Measurements from ENCODE around the gene BPNT1.
"Not testable (repeated sequence)": the region's sequence is repeated elsewhere in the genome, so short reads cannot be mapped to it uniquely, and the experiment has no call there.

BPNT1 gene, protein sequence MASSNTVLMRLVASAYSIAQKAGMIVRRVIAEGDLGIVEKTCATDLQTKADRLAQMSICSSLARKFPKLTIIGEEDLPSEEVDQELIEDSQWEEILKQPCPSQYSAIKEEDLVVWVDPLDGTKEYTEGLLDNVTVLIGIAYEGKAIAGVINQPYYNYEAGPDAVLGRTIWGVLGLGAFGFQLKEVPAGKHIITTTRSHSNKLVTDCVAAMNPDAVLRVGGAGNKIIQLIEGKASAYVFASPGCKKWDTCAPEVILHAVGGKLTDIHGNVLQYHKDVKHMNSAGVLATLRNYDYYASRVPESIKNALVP

DNA sequence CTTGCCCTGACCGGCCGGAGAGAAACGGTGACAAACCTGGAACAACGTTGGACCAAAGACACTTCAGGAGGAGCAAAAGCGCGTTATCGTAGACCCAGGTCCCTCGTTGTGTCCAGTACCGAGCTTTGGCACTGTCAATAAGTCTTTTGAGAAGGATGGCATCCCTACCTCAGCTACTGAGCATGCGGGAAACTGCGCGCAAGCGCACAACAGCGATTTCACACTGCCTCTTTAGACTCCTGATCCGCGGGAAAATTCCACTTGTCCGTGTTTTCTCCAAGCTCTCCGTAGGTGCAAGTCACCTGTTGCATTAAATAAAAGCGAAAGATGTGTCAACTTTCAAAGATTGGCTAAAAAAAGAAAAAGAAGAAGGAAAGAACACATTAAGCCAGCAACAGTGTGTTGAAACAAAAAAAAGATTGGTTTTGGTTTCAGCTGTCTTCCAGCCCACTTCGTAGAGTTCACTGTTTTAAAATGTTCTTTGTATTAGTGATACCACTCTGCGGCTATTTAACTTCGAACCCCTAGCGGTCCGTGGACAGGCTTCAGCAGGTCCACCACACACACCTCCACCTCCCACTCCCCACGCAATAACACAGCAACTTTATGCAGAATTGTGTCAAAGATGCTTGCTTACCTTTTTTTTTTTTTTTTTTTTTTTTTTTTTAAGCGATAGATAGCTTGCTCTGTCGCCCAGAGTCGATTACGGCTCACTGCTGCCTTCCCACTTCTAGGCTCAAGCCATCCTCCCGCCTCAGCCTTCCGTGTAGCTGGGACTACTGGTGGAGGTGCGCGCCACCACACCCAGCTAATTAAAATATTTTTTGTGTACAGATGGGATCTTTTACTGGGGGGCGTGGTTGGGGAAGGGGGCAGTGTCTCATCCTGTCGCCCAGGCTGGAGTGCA lies at the start of gene BPNT1:
BPNT1 (minus strand) TSS at position 139 of the 907 bp plus-strand sequence. CDS start 9,942 bp downstream, outside the sequence.
- DNase-seq = peak; percentile 96

DNA sequence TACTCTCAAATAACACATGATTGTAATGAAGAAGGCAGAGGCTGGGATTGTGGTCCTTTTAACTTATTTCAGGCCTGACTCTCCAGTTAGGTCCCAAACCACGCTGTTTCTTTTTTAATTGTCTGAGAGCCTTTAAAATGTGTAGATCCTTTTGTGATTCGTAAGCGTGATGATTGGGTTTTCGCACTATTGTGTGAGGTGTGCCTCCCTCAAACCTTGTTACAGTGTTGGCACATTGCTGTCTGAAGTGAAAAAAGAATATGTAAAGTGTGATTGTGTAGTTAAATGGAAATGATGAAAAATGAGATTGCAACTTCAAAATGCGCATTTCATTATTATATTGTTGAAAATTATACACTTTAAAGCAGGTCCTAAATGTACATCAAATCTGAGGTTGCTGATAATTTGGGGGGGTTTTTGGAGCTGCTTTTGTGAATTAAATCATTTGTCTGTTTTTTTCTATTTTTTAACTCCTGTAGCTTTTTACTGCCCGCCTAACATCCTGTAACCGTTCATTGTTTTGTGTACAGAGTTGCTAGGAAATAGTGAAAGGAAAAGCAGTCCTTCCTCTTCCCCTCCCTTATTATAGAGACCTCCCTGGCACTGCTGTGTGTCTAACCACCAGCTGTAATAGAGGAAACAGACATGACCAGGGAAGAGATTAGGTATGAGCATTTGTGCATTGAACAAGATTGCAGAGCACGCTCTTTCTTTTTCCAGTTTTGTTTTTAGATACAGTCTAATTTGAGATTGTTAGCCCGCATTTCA lies 47.6 kb upstream of the BPNT1 start:
- no peak for DNase-seq

DNA sequence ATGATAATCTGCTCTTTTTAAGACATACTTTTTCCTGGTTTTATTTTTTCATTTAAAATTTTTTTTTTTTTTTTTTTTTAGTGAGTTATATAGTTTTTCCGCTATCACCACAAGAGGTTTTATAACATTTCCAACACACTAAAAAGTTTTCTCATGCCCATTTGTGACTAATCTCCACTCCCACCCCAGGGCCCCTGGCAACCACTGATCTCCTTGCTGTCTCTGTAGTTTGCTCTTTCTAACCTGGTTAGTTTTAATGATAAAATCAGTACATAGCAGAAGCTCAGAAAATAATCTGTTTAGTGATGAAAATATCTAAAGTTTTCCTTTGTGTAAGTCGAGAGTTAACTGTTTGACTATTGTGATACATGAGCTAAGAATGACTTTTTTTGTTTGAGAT lies 46.2 kb upstream of the BPNT1 start:
- no peak for DNase-seq

DNA sequence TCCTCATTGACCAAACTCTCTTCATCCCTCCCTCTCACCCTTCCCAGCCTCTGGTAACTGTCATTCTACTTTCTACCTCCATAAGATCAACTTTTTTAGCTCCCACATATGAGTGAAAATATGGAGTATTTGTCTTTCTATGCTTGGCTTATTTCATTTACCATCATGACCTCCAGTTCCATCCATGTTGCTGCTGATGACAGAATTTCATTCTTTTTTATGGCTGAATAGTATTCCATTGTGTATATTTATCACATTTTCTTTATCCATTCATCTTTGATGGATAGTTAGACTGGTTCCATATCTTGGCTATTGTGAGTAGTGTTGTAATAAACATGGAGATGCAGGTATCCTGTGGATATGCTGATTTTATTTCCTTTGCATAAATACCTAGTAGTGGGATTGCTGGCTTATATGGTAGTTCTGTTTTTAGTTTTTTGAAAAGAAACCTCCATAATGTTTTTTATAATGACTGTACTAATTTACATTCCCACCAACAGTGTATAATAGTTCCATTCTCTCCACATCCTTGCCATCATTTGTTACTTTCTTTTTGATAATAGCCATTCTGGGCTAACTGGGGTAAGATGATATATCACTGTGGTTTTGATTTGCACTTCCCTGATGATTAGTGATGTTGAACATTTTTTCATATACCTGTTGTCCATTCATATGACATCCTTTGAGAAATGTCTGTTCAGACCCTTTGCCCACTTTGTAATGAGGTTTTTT lies 40.1 kb upstream of the BPNT1 start:
- no peak for DNase-seq

DNA sequence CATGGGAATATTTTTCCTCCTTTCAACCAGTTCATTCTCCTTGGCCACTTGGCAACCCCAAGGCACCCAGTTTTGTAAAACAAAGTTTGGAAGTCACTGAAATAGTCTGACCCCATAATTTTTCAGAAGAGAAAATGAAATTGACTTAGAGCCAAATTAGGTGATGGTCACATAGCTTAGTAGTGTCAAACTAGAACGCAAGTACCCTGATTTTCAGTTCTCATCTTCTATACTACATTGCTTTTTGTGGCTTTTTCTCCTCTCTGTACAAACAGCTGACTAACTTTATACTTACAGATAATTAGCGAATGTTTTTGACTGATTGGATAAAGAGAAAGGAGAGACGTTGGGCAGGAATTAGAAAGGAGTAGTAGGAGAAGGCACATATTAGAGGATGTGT lies 37.5 kb upstream of the BPNT1 start:
- no peak for DNase-seq

DNA sequence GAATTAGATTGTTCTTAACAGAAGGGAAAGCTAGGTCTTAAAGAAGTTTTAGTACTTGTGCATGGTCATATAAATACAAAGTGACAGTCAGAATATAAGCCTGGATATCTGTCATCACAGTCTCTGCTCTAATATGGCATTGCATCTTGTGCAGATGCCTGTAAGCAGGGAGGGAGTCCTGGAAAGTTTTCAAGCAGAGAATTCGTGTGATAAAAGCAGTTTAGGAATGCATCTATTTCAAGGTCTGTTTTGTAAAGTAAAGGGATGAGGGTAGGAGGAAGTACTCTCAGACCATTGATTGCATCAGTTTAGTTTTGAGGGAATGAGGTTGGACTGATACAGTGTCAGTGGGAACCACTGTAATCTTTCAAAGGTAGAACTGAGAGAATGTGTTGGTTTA lies 35.0 kb upstream of the BPNT1 start:
- DNase-seq = no peak

DNA sequence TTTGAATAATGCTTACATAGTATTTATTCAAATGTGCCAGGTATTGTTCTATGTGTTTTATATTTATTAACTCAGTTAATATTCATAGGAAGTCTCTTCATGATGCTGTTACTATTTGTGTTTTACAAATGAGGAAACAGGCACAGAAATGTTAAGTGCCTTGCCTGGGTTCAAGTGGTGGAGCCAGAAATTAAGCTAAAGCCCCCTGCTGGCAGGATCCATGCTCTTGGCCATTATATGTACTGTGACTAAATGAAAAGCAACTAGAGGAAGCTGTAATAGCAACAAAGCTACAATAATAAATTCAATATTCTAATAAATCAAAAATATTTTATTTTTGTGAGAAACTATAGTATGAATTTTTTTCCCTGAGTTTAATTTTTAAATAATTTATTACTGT lies 34.3 kb upstream of the BPNT1 start:
- DNase-seq = no peak

DNA sequence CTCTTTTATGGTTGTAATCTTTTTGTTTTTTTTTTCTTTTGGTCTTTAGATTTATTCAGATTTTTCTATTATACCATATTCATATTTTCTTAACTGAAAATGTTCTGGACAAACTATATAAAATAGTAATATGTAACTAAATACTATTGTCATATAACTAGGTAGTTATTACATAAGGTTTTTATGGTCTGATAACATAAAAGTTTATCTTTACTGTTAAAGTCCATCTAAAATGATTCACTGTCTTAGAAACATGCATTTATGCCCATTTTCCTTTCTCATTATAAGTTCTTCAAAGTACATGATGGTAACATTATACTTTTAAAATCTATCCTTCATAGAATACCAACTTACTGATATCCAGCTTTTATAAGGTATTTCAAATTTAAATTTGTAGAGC lies 33.5 kb upstream of the BPNT1 start:
- no peak for DNase-seq

DNA sequence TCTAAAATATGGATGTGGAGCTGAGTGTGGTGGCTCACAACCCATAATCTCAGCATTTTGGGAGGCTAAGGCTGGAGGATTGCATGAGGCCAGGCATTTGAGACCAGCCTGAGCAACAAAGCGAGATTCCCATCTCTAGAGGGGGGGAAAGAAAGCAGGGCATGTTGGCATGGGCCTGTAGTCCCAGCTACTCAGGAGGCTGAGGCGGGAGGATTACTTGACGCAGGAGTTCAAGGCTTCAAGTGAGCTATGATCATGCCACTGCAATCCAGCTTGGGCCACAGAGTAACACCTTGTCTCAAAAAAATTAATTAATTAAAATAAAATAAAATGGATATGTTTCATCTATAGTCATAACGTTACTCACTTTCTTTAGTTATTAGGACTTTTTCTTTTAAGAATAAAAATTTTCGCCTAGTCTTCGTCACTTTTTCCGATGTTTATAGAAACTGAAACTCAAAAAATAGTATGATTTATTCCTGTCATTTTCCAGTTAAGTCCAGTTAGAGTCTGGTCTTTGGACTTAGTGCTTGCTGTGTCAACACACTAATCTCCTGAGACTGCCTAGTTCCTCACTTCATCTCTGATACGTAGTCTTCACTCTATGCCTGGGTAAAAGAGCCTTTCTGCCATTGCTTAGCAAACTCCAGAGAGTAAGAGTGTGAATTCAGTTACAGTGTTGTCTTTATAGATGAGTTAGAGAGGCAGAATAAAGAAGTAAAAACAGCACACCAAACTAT lies 32.4 kb upstream of the BPNT1 start:
- no peak for DNase-seq

DNA sequence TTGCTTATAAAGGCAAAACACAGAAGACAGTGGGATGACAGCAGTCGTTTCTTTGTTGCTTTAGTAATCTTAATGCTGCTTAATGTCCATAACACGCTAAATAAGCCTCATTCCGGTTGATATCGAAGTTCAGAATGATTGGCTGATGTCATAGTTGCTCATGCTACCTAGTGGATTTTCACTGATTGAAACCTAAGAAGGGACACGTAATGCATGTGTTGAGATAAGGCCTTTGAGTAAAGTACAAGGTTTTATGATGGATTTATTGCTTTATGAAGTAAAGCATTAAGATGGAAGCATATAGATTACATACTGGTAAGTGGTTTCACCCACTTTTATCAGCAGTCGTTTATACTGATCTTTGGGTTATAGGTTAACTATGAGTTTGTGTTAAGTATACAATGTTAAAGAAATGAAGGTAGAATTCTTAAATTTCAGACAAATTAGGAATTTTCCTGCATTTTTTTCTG lies 29.5 kb upstream of the BPNT1 start:
- DNase-seq = no peak

DNA sequence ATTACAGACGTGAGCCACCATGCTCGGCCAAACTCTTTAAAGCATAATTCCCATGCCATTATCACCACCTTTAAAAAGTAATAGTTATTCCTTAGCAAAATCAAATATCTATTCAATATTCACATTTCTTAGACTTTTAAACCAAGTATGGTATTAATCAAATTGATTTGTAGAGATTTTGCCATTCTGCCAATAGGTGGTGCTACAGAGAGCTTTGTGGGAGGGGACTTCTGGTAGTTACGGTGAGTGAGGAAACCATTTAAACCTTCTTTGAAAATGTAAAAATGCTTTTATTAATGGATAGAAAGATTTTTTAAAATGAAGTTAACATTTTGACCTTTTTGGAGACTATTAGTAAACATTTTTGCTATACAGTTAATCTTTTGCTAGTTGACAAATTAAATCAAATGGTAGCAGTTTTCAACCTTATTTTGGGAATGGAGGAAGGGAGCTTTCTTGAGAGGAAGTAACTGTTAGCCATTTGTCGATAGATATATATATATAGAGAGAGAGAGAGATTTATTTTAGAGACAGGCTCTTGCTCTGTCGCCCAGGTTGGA lies 23.6 kb upstream of the BPNT1 start:
- DNase-seq = no peak

DNA sequence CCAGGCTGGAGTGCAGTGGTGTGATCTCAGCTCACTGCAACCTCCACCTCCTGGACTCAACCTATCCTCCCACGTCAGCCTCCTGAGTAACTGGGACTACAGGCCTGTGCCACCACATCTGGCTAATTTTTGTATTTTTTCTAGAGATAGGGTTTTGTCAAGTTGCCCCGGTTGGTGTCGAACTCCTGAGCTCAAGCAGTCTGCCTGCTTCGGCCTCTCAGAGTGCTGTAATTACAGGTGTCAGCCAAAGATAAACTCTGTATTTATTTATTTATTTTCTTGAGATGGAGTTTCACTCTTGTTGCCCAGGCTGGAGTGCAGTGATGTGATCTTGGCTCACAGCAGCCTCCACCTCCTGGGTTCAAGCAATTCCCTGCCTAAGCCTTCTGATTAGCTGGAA lies 23.0 kb upstream of the BPNT1 start:
- not testable (repeated sequence) for DNase-seq

DNA sequence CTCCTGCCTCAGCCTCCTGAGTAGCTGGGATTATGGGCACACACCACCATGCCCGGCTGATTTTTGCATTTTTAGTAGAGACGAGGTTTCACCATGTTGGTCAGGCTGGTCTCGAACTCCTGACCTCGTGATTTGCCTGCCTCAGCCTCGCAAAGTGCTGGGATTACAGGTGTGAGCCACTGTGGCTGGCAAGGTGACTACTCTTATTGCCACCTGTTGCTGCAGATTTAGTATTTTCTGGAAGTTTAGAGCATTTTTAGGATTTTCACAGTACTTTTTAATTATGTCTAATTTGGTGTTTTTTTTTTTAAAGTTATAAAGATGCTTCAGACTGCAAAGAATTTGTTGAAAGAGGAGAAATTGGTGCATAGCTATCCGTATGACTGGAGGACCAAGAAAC lies 20.9 kb upstream of the BPNT1 start:
- DNase-seq = not testable (repeated sequence)

DNA sequence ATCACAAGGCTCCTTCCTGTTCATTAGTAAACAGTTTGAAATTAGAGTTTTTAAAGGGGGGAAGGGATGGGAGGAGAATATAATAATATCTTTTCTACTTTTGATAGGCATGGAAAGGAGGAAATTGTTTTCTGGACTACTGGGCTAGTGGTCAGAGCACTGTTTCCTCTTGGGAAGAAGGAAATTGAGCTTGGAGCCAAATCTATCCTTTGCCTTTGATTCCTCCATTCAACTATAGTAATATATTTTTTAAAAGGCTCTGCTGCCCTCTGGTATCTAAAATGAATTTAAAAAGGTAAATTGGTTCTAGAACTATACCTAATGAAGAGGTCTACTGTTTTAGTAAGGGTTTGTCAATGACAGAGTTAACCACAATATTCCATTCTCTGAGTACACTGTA lies 10.2 kb upstream of the BPNT1 start:
- DNase-seq = no peak

DNA sequence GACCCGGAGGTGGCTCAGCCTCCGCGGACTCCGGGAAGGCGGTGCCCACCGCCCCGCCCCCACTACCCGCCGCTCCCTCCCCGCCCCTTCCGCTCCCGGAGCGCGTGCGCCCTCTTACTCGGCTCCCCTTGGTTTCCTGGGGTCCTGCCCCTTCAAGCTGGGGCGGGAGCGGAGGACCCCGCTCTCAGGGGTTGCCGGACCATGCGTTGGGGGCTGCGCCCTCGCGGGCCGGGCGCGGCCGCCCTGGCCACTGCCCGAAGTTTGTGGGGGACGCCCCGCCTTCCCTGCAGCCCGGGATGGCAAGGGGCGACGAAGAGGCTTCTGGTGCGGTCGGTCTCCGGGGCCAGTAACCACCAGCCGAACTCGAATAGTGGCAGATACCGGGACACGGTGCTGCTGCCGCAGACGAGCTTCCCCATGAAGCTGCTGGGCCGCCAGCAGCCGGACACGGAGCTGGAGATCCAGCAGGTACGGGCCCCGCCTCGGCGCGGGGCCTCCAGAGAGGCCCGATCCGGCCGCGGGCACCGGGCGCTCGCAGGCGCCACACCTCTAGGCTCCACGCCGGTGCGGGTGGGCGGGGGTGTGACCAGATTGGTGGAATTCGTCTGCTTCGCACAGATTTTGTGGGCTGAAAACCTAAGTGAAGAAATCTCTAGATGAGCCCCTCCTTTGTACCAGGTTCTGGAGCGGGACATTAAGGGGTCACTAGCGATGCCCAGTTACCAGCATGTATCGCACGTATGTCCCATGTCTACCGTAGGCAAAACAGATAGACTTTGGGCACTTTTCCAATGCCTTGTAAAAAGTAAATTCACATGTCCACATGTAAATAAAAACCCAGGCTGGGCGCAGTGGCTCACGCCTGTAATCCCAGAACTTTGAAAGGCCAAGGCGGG lies 4.7 kb upstream of the BPNT1 start, which contains the start of gene IARS2:
IARS2 (plus strand) TSS at position 117 of the 896 bp plus-strand sequence; CDS start at position 202, 85 bp downstream.
- peak; percentile 92 to 93 for DNase-seq

DNA sequence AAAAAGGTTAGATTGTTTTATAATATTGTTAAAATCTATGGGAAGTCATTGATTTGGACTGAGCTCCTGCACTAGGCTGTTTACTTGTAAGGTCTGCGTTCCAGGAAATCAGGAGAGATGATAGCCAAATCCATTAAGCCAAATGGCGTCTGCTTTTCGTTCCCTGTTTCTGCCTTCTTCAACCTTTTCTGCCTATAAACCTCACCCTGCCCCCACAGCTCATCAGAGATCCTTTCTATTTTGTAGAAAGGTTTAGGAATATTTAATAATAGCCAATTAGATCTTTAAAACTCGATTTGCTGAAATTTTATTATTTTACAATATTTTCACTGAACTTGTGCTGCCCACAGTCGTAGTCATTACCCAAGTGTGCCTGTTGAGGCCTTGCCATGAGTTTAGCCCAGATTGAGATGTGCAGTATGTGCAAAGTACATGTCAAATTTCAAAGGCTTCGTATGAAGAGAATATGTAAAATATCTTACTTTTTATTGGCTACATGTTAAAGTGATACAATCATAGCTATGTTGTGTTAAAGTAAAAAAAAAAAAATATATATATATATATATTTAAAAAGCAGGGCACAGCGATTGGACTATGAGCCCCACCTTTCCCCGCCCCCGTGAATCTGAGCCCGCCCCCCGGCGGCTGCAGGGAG lies 3.9 kb upstream of the BPNT1 start:
- no peak for DNase-seq

DNA sequence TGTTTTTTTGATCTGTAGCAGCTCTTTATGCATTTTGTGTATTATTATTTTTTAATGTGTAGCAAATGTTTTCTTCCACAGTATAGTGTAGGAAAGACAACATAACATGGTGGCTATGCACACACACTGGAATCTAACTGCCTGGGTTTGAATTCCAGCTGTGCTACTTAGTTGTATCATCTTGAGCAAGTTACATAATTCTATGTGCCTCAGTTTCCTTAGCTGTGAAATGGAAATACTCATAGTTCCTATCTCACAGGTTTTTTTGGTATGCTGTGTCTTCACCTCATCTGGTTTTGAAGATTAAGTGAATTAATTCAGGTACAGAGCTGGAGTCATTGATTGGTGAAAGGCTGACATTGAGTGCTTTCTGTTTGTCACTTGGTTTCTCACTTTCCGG lies 3.1 kb upstream of the BPNT1 start:
- DNase-seq = no peak

DNA sequence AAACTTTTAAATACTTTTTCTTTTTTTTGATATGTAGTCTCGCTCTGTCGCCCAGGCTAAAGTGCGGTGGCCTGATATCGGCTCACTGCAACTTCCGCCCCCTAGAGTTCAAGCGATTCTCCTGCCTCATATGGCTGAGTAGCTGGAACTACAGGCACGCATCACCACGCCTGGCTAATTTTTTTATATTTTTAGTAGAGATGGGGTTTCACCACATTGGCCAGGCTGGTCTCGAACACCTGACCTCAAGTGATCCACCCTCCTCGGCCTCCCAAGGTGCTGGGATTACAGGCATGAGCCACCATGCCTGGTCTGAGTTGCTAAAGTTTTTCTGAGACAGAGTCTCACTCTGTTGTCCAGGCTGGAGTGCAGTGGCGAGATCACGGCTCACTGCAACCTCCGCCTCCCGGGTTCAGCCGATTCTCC lies 3.3 kb downstream of the BPNT1 start:
- not testable (repeated sequence) for DNase-seq

DNA sequence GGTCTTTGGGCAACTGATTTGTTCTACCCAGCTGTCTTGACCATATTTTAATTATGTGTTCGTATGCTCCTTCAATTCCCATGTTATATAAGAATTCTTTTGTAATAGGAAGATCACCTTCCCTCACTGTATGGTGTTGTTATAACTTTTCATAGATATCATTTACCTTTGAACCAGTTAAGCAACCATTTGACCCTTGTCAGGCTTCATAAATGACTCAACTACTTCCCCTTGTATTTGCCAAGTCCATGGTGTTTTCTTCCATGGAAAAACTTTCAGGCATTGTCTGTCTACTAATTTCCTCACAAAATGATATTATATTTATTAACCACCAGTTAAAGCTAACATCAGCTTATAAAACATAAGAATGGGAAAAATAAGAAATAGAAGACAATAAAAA lies 5.1 kb downstream of the BPNT1 start:
- no peak for DNase-seq

DNA sequence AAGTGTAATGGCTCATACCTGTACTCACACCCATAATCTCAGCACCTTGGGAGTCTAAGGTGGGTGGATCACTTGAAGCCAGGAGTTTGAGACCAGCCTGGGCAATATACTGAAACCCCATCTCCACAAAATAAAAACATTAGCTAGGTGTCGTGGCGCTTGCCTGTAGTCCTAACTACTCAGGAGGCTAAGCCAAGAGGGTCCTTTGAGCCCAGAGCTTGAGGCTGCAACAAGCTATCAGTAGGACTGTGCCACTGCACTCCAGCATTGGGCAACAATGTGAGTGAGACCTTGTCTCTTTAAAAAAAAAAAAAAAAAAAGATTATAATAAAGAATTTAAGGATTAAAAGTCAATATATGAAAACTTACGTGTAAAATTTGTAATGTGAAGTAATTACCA lies 11.7 kb downstream of the BPNT1 start:
- no peak for DNase-seq
